ENCODE measurements around the gene RBM10. TPM values are rescaled to one million over a fixed set of nuclear protein-coding genes. Genes with fewer than 3 reads are reported as not detected.

The RBM10 gene
- total RNA-seq, 4 donors from 2014 or later, result 26.5 to 43.0 (median 35.2) TPM

DNA sequence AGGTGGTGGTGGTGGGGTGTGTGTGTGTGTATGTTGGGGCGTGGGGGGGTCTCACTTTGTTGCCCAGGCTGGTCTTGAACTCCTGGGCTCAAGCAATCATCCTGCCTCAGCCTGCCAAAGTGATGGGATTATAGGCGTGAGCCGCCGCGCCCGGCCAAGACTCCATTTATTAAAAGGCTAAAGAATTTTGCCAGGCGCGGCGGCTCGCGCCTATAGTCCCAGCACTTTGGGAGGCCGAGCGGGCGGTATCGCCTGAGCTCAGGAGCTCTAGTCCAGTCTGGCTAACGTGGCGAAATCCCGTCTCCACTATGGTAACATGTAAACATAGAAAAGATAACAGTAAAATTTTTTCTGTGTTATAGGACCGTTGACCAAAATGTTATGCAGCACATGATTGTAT lies 44.9 kb downstream of the RBM10 start:
- peaks cover 17 to 24% of the 10 kb centered on the region in 2 donors for H3K4me1 ChIP-seq
- H3K4me3 ChIP-seq (replicated peaks in 1 of 3), result no peak overlapping the region
- WGBS, 2 donors, result 74 to 77% methylated on average over 17 to 18 of the region's 19 CpGs
- H3K9me3 ChIP-seq, result no peaks in the 10 kb centered on the region
- no peak for DNase-seq
- no peak overlapping the region for H3K27ac ChIP-seq
- peaks cover 0 to 8% of the 10 kb centered on the region in 2 donors for H3K36me3 ChIP-seq
- H3K27me3 ChIP-seq, result no peaks in the 10 kb centered on the region
- TF ChIP-seq, protein P1, sequence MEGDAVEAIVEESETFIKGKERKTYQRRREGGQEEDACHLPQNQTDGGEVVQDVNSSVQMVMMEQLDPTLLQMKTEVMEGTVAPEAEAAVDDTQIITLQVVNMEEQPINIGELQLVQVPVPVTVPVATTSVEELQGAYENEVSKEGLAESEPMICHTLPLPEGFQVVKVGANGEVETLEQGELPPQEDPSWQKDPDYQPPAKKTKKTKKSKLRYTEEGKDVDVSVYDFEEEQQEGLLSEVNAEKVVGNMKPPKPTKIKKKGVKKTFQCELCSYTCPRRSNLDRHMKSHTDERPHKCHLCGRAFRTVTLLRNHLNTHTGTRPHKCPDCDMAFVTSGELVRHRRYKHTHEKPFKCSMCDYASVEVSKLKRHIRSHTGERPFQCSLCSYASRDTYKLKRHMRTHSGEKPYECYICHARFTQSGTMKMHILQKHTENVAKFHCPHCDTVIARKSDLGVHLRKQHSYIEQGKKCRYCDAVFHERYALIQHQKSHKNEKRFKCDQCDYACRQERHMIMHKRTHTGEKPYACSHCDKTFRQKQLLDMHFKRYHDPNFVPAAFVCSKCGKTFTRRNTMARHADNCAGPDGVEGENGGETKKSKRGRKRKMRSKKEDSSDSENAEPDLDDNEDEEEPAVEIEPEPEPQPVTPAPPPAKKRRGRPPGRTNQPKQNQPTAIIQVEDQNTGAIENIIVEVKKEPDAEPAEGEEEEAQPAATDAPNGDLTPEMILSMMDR (IDR thresholded peaks at IDR 0.05), result no peak
- no peak for TF ChIP-seq POLR2A (IDR thresholded peaks at IDR 0.05)
- intact Hi-C loops (cut with DNase I), result loop anchor here (5.0 kb wide), 2 partner anchors 197 to 337 kb away; no protein-coding TSS in a partner anchor

DNA sequence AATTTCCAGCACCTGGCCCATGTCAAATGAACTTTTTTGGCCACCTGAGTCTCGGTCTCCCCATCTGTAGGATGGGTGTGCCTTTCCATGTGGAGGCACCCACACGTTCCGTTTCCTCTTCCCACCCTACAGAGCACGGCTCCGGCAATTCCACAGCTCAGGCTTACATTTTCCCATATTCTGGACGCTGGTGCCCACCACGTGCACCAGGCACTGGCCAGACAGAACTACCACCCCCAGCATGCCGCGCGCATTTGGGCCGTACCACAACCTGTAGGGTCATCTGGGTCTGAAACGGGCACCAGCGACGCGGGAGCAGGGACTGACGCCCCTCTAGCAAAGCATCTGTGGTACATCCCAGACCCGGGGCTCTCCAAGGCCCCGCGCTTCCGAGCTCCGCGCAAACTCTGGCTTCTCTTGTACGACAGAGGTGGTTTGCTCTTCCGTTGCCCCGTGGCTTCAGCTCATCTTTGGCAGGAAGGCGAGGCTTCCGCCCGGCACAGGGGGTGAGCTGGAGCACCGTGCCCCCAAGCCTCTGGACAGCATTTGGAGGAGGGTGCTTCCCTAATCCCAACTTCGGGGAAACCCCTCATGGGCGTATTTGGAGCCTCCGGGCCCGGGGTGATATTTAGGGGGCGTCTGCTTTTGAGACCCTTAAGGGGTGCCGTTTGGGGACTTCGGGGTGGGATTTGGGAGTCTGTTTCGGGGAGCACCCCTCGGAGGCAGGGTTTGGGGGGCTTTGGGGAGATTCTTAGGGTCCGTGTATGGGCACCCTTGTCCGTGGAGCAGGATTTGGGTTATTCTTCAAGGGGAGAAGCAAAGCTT lies 45.6 kb downstream of the RBM10 start:
- peak overlapping the region in 2 of 3 donors; percentile 41 to 44 for H3K4me3 ChIP-seq (replicated peaks in 1 of 3)
- peak; percentile 86 to 88 for DNase-seq
- H3K27ac ChIP-seq, result peak overlapping the region in 1 of 3 donors; percentile 39
- no peaks in the 10 kb centered on the region for H3K9me3 ChIP-seq
- 3 to 4% methylated on average over 16 to 20 of the region's 40 CpGs for WGBS, 2 donors
- peaks cover 24 to 32% of the 10 kb centered on the region in 2 donors for H3K4me1 ChIP-seq
- intact Hi-C loops (cut with DNase I), result loop anchor here (5.0 kb wide), 2 partner anchors 197 to 337 kb away; no protein-coding TSS in a partner anchor
- peaks cover 0 to 5% of the 10 kb centered on the region in 2 donors for H3K36me3 ChIP-seq
- no peaks in the 10 kb centered on the region for H3K27me3 ChIP-seq
- TF ChIP-seq, protein P1 (IDR thresholded peaks at IDR 0.05), result no peak
- TF ChIP-seq POLR2A (IDR thresholded peaks at IDR 0.05), result peak in 1 of 2 donors; percentile 68

DNA sequence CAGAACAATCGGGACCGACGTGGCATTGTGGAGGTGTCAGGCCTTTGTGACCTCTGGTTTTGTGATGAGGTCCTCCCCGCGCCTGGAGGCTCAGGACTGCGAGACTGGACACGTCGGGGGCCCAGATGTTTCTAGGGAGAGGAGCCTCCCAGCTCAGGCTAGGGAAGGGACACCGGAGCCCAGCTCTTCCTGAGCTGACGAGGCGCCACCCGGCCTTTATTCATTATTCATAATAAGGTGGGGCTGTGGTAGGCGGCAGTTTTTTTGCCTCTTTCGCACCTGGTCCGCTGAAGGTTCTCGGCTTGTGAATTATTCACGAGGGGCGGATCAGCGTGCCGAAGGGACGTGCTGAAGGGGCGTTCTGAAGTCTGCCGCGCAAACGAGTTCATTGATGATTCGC lies 46.3 kb downstream of the RBM10 start:
- peak; percentile 12 to 23 for DNase-seq
- Histone ChIP-seq H3K27ac (peak overlapping the region in 1 of 3 donors; percentile 39), H3K4me3 (replicated peaks in 1 of 3) (peak overlapping the region in 1 of 3 donors; percentile 41), H3K9me3 (no peaks in the 10 kb centered on the region), H3K27me3 (no peaks in the 10 kb centered on the region), H3K4me1 (peaks cover 31 to 39% of the 10 kb centered on the region in 2 donors), H3K36me3 (no peaks in the 10 kb centered on the region)
- 4 to 7% methylated on average over 5 to 9 of the region's 26 CpGs for WGBS, 2 donors
- TF ChIP-seq POLR2A (IDR thresholded peaks at IDR 0.05), result peak in 1 of 2 donors; percentile 6
- TF ChIP-seq, protein P1 (IDR thresholded peaks at IDR 0.05), result no peak
- intact Hi-C loops (cut with DNase I), result loop anchor here (5.0 kb wide), 2 partner anchors 196 to 336 kb away; no protein-coding TSS in a partner anchor

DNA sequence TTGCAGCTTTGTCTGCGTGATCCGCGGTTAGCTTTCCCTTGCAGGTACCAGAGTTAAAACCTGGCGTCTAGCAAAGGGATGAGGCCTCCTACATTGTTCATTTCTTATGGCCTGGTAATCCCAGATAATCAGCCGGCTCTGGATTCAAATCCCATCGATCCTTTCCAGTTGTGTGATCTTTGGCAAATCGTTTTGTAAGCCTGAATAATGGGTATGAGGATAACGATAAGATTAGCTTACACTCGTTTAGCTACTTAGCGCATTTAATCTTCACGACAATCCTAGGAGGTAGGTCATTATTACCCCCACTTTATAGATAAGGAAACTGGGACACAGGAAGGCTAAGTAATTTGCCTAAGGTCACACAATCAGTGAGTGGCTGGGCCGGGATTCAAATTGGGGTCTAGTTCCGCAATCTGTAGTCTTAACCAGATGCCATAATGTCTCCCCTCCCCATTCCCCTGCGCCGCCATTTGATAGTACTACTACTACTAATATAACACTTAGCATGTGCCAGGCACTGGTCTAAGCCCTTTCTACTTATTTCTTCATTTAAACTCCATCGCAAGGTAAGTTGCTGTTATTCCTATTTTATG lies 46.9 kb downstream of the RBM10 start:
- no peaks in the 10 kb centered on the region for H3K9me3 ChIP-seq
- H3K4me1 ChIP-seq, result peaks cover 35 to 42% of the 10 kb centered on the region in 2 donors
- H3K27me3 ChIP-seq, result no peaks in the 10 kb centered on the region
- no peak for TF ChIP-seq POLR2A (IDR thresholded peaks at IDR 0.05)
- TF ChIP-seq, protein P1 (IDR thresholded peaks at IDR 0.05), result no peak
- WGBS, 2 donors, result 71 to 86% methylated on average over 12 to 16 of the region's 16 CpGs
- intact Hi-C loops (cut with DNase I), result loop anchor here (5.0 kb wide), 2 partner anchors 195 to 335 kb away; no protein-coding TSS in a partner anchor
- H3K36me3 ChIP-seq, result peaks cover 0 to under 1% of the 10 kb centered on the region in 2 donors
- H3K4me3 ChIP-seq (replicated peaks in 1 of 3), result no peak overlapping the region
- no peak for DNase-seq
- no peak overlapping the region for H3K27ac ChIP-seq
